NCI-H446 treated with DMSO at 0.1 percent for 48 hours (cell line): ENCODE data around the gene AAK1.
A peak's percentile ranks its signal among the peaks of the same experiment; 100 is the strongest.
"Not testable (repeated sequence)": the region's sequence is repeated elsewhere in the genome, so short reads cannot be mapped to it uniquely, and the experiment has no call there.

Experiments
- DNase-seq: peaks from one replicate; lab custom pipeline; 2025; lab: John Stamatoyannopoulos, UW

The AAK1 gene

GRCh38 chr2:69659941-69660483 is 16.5 kb upstream of the AAK1 start:
- no peak for DNase-seq

- DNase-seq, result no peak
Measured at GRCh38 chr2:69659349-69659748, 15.8 kb upstream of the AAK1 start.

GRCh38 chr2:69652206-69652605 is 8.7 kb upstream of the AAK1 start:
- DNase-seq, result no peak

GRCh38 chr2:69647196-69647595 is 3.7 kb upstream of the AAK1 start:
- DNase-seq, result not testable (repeated sequence)

GRCh38 chr2:69646714-69647113 is 3.2 kb upstream of the AAK1 start:
- no peak for DNase-seq

- no peak for DNase-seq
Measured at GRCh38 chr2:69645921-69646320, 2.4 kb upstream of the AAK1 start.

GRCh38 chr2:69645031-69645431 is 1.5 kb upstream of the AAK1 start:
- DNase-seq, result no peak

- no peak for DNase-seq
Measured at GRCh38 chr2:69644506-69644979, 1.0 kb upstream of the AAK1 start.

GRCh38 chr2:69642709-69643601 is 584 bp downstream of the AAK1 start:
- peak; percentile 4 for DNase-seq

- no peak for DNase-seq
Measured at GRCh38 chr2:69641887-69642708, 1.4 kb downstream of the AAK1 start.

GRCh38 chr2:69641471-69641870 is 2.1 kb downstream of the AAK1 start:
- DNase-seq, result no peak

GRCh38 chr2:69639266-69639665 is 4.3 kb downstream of the AAK1 start:
- no peak for DNase-seq

GRCh38 chr2:69638630-69639029 is 4.9 kb downstream of the AAK1 start:
- DNase-seq, result no peak

GRCh38 chr2:69637923-69638322 is 5.6 kb downstream of the AAK1 start:
- no peak for DNase-seq

GRCh38 chr2:69636395-69636794 is 7.1 kb downstream of the AAK1 start:
- no peak for DNase-seq

GRCh38 chr2:69635432-69635831 is 8.1 kb downstream of the AAK1 start:
- DNase-seq, result no peak

GRCh38 chr2:69634196-69634821 is 9.2 kb downstream of the AAK1 start:
- no peak for DNase-seq

- DNase-seq, result no peak
Measured at GRCh38 chr2:69631402-69631801, 12.1 kb downstream of the AAK1 start.

GRCh38 chr2:69629921-69630608 is 13.5 kb downstream of the AAK1 start:
- no peak for DNase-seq

GRCh38 chr2:69628325-69629021 is 15.1 kb downstream of the AAK1 start:
- no peak for DNase-seq
